ENCODE results near the gene PBX1.

Gene PBX1

GRCh38 chr1:164610538-164611222 lies 51.7 kb downstream of the PBX1 start:
- Histone ChIP-seq H3K27me3 (ENCODE audit: control insufficient read depth, insufficient read depth, low read length) (no peaks in the 10 kb centered on the region), H3K4me1 (ENCODE audit: control insufficient read depth, insufficient read depth, low read length) (peaks cover 29% of the 10 kb centered on the region), H3K9ac (ENCODE audit: low read length) (no peak overlapping the region), H3K4me3 (ENCODE audit: low read length) (no peak overlapping the region), H3K36me3 (ENCODE audit: control insufficient read depth, insufficient read depth, low read length) (no peaks in the 10 kb centered on the region), H3K9me3 (ENCODE audit: control insufficient read depth, low read length) (no peaks in the 10 kb centered on the region)

- Histone ChIP-seq H3K9ac (ENCODE audit: low read length) (peak overlapping the region; percentile 61), H3K9me3 (ENCODE audit: control insufficient read depth, low read length) (no peaks in the 10 kb centered on the region), H3K36me3 (ENCODE audit: control insufficient read depth, insufficient read depth, low read length) (no peaks in the 10 kb centered on the region), H3K27me3 (ENCODE audit: control insufficient read depth, insufficient read depth, low read length) (no peaks in the 10 kb centered on the region), H3K4me3 (ENCODE audit: low read length) (peak overlapping the region; percentile 5), H3K4me1 (ENCODE audit: control insufficient read depth, insufficient read depth, low read length) (peaks cover 29% of the 10 kb centered on the region)
These were observed 53.0 kb downstream of the PBX1 start for GRCh38 chr1:164611754-164612642.

DNA sequence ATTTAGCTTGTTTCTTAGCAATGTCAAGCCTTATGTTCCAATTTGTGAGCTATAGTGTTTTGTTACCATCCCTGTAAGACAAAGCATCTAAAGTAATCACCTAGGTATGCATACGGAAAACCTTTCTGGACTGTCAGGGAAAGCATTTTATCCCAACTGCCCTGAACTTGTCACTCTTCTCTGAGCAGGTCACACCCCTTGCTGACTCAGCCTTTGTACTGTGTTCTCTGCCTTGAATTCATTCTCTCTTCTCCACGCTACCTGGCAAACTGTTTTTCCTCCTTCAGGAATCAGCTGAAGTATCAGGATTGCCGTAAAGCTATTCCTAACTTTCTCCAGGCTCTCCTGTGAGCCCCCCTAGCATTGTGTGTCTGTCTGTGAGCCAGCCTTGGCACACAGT lies 54.2 kb downstream of the PBX1 start:
- Histone ChIP-seq H3K9ac (ENCODE audit: low read length) (peak overlapping the region; percentile 30), H3K9me3 (ENCODE audit: control insufficient read depth, low read length) (no peaks in the 10 kb centered on the region), H3K4me1 (ENCODE audit: control insufficient read depth, insufficient read depth, low read length) (peaks cover 34% of the 10 kb centered on the region), H3K36me3 (ENCODE audit: control insufficient read depth, insufficient read depth, low read length) (no peaks in the 10 kb centered on the region), H3K27me3 (ENCODE audit: control insufficient read depth, insufficient read depth, low read length) (no peaks in the 10 kb centered on the region), H3K4me3 (ENCODE audit: low read length) (no peak overlapping the region)

- no peak overlapping the region for H3K9ac ChIP-seq (ENCODE audit: low read length)
- H3K4me3 ChIP-seq (ENCODE audit: low read length) = no peak overlapping the region
- no peaks in the 10 kb centered on the region for H3K36me3 ChIP-seq (ENCODE audit: control insufficient read depth, insufficient read depth, low read length)
- H3K27me3 ChIP-seq (ENCODE audit: control insufficient read depth, insufficient read depth, low read length) = no peaks in the 10 kb centered on the region
- peaks cover 43% of the 10 kb centered on the region for H3K4me1 ChIP-seq (ENCODE audit: control insufficient read depth, insufficient read depth, low read length)
- no peaks in the 10 kb centered on the region for H3K9me3 ChIP-seq (ENCODE audit: control insufficient read depth, low read length)
These were observed 55.3 kb downstream of the PBX1 start for GRCh38 chr1:164614316-164614715.

DNA sequence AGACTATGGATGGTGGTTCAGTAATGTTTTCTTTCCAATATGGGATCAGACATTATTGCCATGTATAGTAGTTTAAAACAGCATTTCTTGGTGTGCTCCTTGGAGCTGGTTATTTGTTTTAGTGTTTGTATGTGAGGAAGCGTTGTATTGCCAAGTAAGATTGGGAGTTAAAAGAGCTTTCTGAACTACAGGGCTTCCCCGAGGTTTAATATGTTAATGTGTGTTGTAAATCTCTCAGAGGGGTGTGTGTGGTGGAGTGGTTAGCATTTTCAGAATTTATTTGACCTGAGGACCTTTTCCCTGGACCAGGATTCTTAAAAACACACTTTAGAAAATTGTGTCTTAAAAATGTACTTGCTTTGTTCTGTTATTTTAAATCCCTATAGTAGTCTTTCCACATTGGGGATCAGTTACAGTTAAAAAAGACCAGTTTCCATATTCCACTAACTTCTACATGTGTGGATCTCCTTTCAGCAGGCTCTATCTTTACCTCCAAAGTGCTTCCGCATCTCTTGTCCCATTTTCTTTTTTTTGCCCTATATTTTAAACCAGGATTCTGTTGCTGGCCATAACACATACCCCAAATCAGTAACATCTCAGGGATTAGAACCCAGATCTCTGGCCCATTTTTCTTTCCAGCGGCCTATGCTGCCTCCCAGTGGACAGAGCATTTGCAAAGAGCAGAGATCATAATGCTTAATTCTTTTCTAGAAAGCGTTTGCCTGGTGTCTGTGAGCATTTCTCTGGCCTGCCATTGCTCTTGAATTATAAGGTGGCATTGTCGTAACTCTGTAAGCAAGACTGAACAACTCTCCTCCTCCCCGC lies 58.6 kb downstream of the PBX1 start:
- no peak overlapping the region for H3K9ac ChIP-seq (ENCODE audit: low read length)
- H3K9me3 ChIP-seq (ENCODE audit: control insufficient read depth, low read length) = no peaks in the 10 kb centered on the region
- H3K36me3 ChIP-seq (ENCODE audit: control insufficient read depth, insufficient read depth, low read length) = no peaks in the 10 kb centered on the region
- H3K4me1 ChIP-seq (ENCODE audit: control insufficient read depth, insufficient read depth, low read length) = peaks cover 45% of the 10 kb centered on the region
- no peak overlapping the region for H3K4me3 ChIP-seq (ENCODE audit: low read length)
- H3K27me3 ChIP-seq (ENCODE audit: control insufficient read depth, insufficient read depth, low read length) = no peaks in the 10 kb centered on the region

GRCh38 chr1:164618202-164618564 lies 59.2 kb downstream of the PBX1 start:
- Histone ChIP-seq H3K27me3 (ENCODE audit: control insufficient read depth, insufficient read depth, low read length) (no peaks in the 10 kb centered on the region), H3K4me3 (ENCODE audit: low read length) (no peak overlapping the region), H3K9me3 (ENCODE audit: control insufficient read depth, low read length) (no peaks in the 10 kb centered on the region), H3K4me1 (ENCODE audit: control insufficient read depth, insufficient read depth, low read length) (peaks cover 44% of the 10 kb centered on the region), H3K9ac (ENCODE audit: low read length) (no peak overlapping the region), H3K36me3 (ENCODE audit: control insufficient read depth, insufficient read depth, low read length) (no peaks in the 10 kb centered on the region)

DNA sequence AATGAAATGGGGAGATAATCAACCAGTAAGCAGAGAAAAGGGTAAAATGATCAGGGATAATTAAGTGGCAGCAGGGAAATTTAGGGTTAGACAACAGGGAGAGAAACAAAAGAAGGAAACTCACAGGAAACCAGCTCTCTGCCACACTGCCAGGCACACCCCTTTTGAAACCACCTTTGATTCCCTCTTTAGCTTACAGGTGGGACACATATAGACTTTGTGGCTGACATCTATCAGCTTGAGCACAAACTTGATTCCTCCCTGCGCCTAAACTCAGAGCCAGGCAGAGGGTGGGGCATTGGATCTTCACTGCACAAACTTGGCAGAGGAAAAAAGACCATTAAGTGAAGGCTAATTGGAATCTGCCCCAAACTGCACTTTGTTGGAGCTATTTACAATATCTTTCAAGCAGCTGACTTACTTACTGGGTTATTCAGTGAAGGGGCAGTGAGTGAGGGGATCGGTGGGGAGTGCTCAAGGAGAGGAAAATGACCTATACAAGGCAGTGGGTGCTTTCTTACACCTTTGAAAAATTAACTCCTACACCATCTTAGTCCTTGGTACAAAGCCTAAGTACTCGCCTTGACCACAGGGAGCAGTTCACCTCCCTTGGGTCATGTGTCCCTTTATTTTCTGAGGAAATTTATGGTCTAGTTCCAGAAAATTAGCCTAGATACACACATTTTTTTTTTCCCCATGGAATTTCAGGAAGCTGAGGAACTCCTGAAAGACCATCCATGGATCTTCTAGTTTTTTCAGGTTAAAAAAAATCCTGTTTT lies 60.2 kb downstream of the PBX1 start:
- Histone ChIP-seq H3K4me1 (ENCODE audit: control insufficient read depth, insufficient read depth, low read length) (peaks cover 46% of the 10 kb centered on the region), H3K27me3 (ENCODE audit: control insufficient read depth, insufficient read depth, low read length) (no peaks in the 10 kb centered on the region), H3K9ac (ENCODE audit: low read length) (no peak overlapping the region), H3K4me3 (ENCODE audit: low read length) (no peak overlapping the region), H3K36me3 (ENCODE audit: control insufficient read depth, insufficient read depth, low read length) (no peaks in the 10 kb centered on the region), H3K9me3 (ENCODE audit: control insufficient read depth, low read length) (no peaks in the 10 kb centered on the region)

DNA sequence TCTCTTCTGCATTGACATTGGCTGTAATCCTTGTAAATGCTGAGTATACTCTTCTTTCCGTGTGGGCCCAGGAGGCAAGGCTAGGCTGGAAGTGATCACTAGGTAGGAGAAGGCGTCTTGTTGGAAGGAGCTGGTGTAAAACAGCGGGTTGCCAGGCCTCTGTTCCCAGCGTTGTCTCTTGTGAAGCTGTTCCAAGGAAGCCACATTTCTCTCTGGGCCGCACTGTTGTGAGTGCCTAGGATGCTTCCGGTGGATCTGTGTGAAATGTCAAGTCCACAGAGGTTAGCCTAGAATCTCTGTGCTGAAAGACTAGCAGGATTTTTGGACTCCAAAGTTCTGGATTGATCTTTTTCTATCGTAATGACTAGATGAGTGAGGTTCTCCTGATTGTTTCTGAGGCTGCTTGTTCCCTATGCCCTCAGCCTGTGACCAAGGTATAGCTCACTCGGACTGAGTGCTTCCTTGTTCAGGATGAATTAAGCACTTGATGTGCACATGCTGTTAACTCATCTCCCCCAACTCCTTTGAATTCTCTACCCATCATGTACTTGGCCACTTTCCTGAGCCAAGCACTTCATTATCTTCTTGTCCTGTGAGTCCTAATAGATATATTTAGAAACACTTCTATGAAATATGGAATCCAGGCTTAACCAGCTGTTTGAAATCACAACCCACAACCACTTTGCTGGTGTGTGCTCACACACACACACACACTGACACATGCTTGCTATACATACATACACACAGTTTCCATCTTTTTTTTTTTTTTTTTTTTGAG lies 63.3 kb downstream of the PBX1 start:
- Histone ChIP-seq H3K9me3 (ENCODE audit: control insufficient read depth, low read length) (no peaks in the 10 kb centered on the region), H3K9ac (ENCODE audit: low read length) (no peak overlapping the region), H3K4me1 (ENCODE audit: control insufficient read depth, insufficient read depth, low read length) (peaks cover 46% of the 10 kb centered on the region)

DNA sequence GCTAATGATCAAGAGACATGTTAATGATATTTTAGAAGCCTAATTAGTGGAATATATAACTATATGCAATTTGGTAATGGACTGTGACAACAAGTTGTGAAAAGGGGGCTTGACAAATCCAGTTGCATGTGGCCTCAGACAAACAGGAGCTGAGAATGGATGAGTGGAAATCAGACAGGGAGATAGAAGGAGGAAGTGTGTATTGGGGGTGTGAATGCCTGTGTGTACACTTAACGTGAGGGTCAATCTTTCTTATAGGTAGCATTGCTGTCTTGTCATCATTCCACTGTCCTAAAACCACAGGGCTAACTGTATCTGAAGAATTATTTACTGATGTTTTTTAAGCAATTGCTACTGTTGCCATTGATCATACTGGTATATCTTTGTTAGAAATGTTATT lies 64.8 kb downstream of the PBX1 start:
- Histone ChIP-seq H3K9ac (ENCODE audit: low read length) (no peak overlapping the region), H3K27me3 (ENCODE audit: control insufficient read depth, insufficient read depth, low read length) (no peaks in the 10 kb centered on the region), H3K4me3 (ENCODE audit: low read length) (no peak overlapping the region), H3K4me1 (ENCODE audit: control insufficient read depth, insufficient read depth, low read length) (peaks cover 40% of the 10 kb centered on the region), H3K9me3 (ENCODE audit: control insufficient read depth, low read length) (no peaks in the 10 kb centered on the region), H3K36me3 (ENCODE audit: control insufficient read depth, insufficient read depth, low read length) (no peaks in the 10 kb centered on the region)

More for the DNA sequence above, 63.3 kb downstream of the PBX1 start:
- no peak overlapping the region for H3K4me3 ChIP-seq (ENCODE audit: low read length)
- H3K36me3 ChIP-seq (ENCODE audit: control insufficient read depth, insufficient read depth, low read length) = no peaks in the 10 kb centered on the region
- no peaks in the 10 kb centered on the region for H3K27me3 ChIP-seq (ENCODE audit: control insufficient read depth, insufficient read depth, low read length)

GRCh38 chr1:164624400-164624799 lies 65.4 kb downstream of the PBX1 start:
- Histone ChIP-seq H3K9ac (ENCODE audit: low read length) (no peak overlapping the region), H3K9me3 (ENCODE audit: control insufficient read depth, low read length) (no peaks in the 10 kb centered on the region), H3K36me3 (ENCODE audit: control insufficient read depth, insufficient read depth, low read length) (no peaks in the 10 kb centered on the region)

More at GRCh38 chr1:164624400-164624799, 65.4 kb downstream of the PBX1 start:
- Histone ChIP-seq H3K4me1 (ENCODE audit: control insufficient read depth, insufficient read depth, low read length) (peaks cover 36% of the 10 kb centered on the region), H3K27me3 (ENCODE audit: control insufficient read depth, insufficient read depth, low read length) (no peaks in the 10 kb centered on the region), H3K4me3 (ENCODE audit: low read length) (no peak overlapping the region)
